Astrocyte (in vitro differentiated cells and primary cell): Measurements from ENCODE around the gene DNAH14. TPM values are rescaled to one million over a fixed set of nuclear protein-coding genes. Genes with fewer than 3 reads are reported as not detected.

Experiments used
- DNase-seq: peaks from one replicate; pipeline ENCODE4 v3.0.0-alpha.2; 2010; ENCODE audit warnings: low read depth
- FAIRE-seq: peaks from 2 replicates; lab custom pipeline; 2011; peaks lifted over from hg19 to GRCh38; lab: Jason Lieb, UNC
- H2AFZ ChIP-seq: 2 replicates; pipeline ENCODE4 v1.6.0; 2012; ENCODE audit warnings: low read depth, low read length, inconsistent platforms
- H3K27ac ChIP-seq: 2 replicates; pipeline ENCODE4 v1.5.1; 2011; ENCODE audit warnings: low read depth, low read length, inconsistent platforms
- H3K27me3 ChIP-seq: 2 replicates; pipeline ENCODE4 v1.6.0; 2011; ENCODE audit warnings: low read length, inconsistent platforms; ENCODE audit not compliant: insufficient read depth
- H3K36me3 ChIP-seq: 2 replicates; pipeline ENCODE4 v1.5.1; 2011; ENCODE audit warnings: low read length, inconsistent platforms; ENCODE audit not compliant: insufficient read depth
- H3K4me1 ChIP-seq: 2 replicates; pipeline ENCODE4 v1.5.1; 2011; ENCODE audit warnings: low read length, inconsistent platforms; ENCODE audit not compliant: insufficient read depth
- H3K4me2 ChIP-seq: 2 replicates; pipeline ENCODE4 v1.6.0; 2012; ENCODE audit warnings: low read length, inconsistent platforms
- H3K4me3 ChIP-seq: 2 replicates; pipeline ENCODE4 v1.5.1; 2011; ENCODE audit warnings: low read depth, mild to moderate bottlenecking, low read length, inconsistent platforms; ENCODE audit not compliant: insufficient read depth
- H3K79me2 ChIP-seq: 2 replicates; pipeline ENCODE4 v1.6.0; 2012; ENCODE audit warnings: mild to moderate bottlenecking, low read length, inconsistent platforms; ENCODE audit not compliant: insufficient read depth
- H3K9ac ChIP-seq: 2 replicates; pipeline ENCODE4 v1.6.0; 2012; ENCODE audit warnings: mild to moderate bottlenecking, low read length, inconsistent platforms
- H3K9me3 ChIP-seq: 2 replicates; pipeline ENCODE4 v1.5.1; 2012; ENCODE audit warnings: low read depth, mild to moderate bottlenecking, low read length, inconsistent platforms; ENCODE audit not compliant: insufficient read depth
- H4K20me1 ChIP-seq: 2 replicates; pipeline ENCODE4 v1.6.0; 2012; ENCODE audit warnings: low read length, inconsistent platforms; ENCODE audit not compliant: insufficient read depth
- H3K27ac Mint-ChIP-seq: one replicate; pipeline ENCODE4 v1.8.0; 2021; ENCODE audit warnings: mild to moderate bottlenecking, mixed read lengths; ENCODE audit not compliant: unreplicated experiment
- H3K27me3 Mint-ChIP-seq: one replicate; pipeline ENCODE4 v1.8.0; 2021; ENCODE audit warnings: low read depth, mixed read lengths; ENCODE audit not compliant: unreplicated experiment
- H3K36me3 Mint-ChIP-seq: one replicate; pipeline ENCODE4 v1.8.0; 2021; ENCODE audit warnings: low read depth, mixed read lengths; ENCODE audit not compliant: unreplicated experiment
- H3K4me1 Mint-ChIP-seq: one replicate; pipeline ENCODE4 v1.8.0; 2021; ENCODE audit warnings: low read depth, mixed read lengths; ENCODE audit not compliant: unreplicated experiment
- H3K4me3 Mint-ChIP-seq: one replicate; pipeline ENCODE4 v1.8.0; 2021; ENCODE audit warnings: mild to moderate bottlenecking, moderate library complexity, mixed read lengths; ENCODE audit not compliant: unreplicated experiment
- H3K9me3 Mint-ChIP-seq: one replicate; pipeline ENCODE4 v1.8.0; 2021; ENCODE audit warnings: mild to moderate bottlenecking, mixed read lengths; ENCODE audit not compliant: unreplicated experiment
- EZH2 ChIP-seq: IDR thresholded peaks from 2 replicates; pipeline ENCODE4 v1.6.1; 2012; ENCODE audit warnings: mild to moderate bottlenecking, low read length, inconsistent platforms; ENCODE audit not compliant: insufficient read depth
- total RNA-seq: library from RNA; stranded (reverse); gene quantifications from 2 replicates; pipeline ENCODE4 v1.2.1, GENCODE V29; 2021
- TF ChIP-seq, protein P1 (sequence below): IDR thresholded peaks from 2 replicates; pipeline ENCODE4 v1.5.1; 2011; ENCODE audit warnings: low read depth, mild to moderate bottlenecking, inconsistent platforms, low read length, moderate library complexity; ENCODE audit not compliant: insufficient read depth

Gene DNAH14
- total RNA-seq, 1 donor from 2014 or later = 21.2 TPM

GRCh38 chr1:225343618-225344017, 414.1 kb downstream of the DNAH14 start:
- TF ChIP-seq, protein P1, sequence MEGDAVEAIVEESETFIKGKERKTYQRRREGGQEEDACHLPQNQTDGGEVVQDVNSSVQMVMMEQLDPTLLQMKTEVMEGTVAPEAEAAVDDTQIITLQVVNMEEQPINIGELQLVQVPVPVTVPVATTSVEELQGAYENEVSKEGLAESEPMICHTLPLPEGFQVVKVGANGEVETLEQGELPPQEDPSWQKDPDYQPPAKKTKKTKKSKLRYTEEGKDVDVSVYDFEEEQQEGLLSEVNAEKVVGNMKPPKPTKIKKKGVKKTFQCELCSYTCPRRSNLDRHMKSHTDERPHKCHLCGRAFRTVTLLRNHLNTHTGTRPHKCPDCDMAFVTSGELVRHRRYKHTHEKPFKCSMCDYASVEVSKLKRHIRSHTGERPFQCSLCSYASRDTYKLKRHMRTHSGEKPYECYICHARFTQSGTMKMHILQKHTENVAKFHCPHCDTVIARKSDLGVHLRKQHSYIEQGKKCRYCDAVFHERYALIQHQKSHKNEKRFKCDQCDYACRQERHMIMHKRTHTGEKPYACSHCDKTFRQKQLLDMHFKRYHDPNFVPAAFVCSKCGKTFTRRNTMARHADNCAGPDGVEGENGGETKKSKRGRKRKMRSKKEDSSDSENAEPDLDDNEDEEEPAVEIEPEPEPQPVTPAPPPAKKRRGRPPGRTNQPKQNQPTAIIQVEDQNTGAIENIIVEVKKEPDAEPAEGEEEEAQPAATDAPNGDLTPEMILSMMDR = peak; percentile 10
- no peak for TF ChIP-seq EZH2
- no peak overlapping the region for H3K4me3 Mint-ChIP-seq
- Histone ChIP-seq H3K36me3 (no peaks in the 10 kb centered on the region), H3K4me1 (no peaks in the 10 kb centered on the region), H3K9ac (no peak overlapping the region), H3K4me3 (no peak overlapping the region), H3K79me2 (no peaks in the 10 kb centered on the region), H2AFZ (no peak overlapping the region), H3K4me2 (no peak overlapping the region), H3K27me3 (no peaks in the 10 kb centered on the region), H3K9me3 (no peaks in the 10 kb centered on the region), H3K27ac (no peak overlapping the region), H4K20me1 (no peaks in the 10 kb centered on the region)
- no peaks in the 10 kb centered on the region for H3K27me3 Mint-ChIP-seq
- DNase-seq (no peak), FAIRE-seq (no peak)
- H3K36me3 Mint-ChIP-seq = no peaks in the 10 kb centered on the region
- no peaks in the 10 kb centered on the region for H3K4me1 Mint-ChIP-seq
- H3K27ac Mint-ChIP-seq = no peak overlapping the region
- H3K9me3 Mint-ChIP-seq = peaks cover 3% of the 10 kb centered on the region

GRCh38 chr1:225347123-225347683, 417.7 kb downstream of the DNAH14 start:
- H4K20me1 ChIP-seq = no peaks in the 10 kb centered on the region
- TF ChIP-seq EZH2 = no peak
- TF ChIP-seq, protein P1 = no peak
- Mint-ChIP-seq H3K9me3 (peaks cover 3% of the 10 kb centered on the region), H3K27ac (no peak overlapping the region), H3K27me3 (no peaks in the 10 kb centered on the region), H3K4me1 (no peaks in the 10 kb centered on the region), H3K36me3 (no peaks in the 10 kb centered on the region), H3K4me3 (no peak overlapping the region)
- H3K27ac ChIP-seq = no peak overlapping the region
- H3K4me3 ChIP-seq = no peak overlapping the region
- H3K79me2 ChIP-seq = no peaks in the 10 kb centered on the region
- H3K4me1 ChIP-seq = no peaks in the 10 kb centered on the region
- H3K27me3 ChIP-seq = no peaks in the 10 kb centered on the region
- H3K9me3 ChIP-seq = no peaks in the 10 kb centered on the region
- H3K9ac ChIP-seq = no peak overlapping the region
- H3K4me2 ChIP-seq = no peak overlapping the region
- DNase-seq (no peak), FAIRE-seq (no peak)
- H2AFZ ChIP-seq = no peak overlapping the region
- H3K36me3 ChIP-seq = no peaks in the 10 kb centered on the region

- H3K9me3 ChIP-seq = no peaks in the 10 kb centered on the region
Observed at GRCh38 chr1:225348400-225348799, 418.9 kb downstream of the DNAH14 start.

More at GRCh38 chr1:225348400-225348799, 418.9 kb downstream of the DNAH14 start:
- Mint-ChIP-seq H3K4me1 (no peaks in the 10 kb centered on the region), H3K27me3 (no peaks in the 10 kb centered on the region), H3K36me3 (no peaks in the 10 kb centered on the region), H3K9me3 (peaks cover 3% of the 10 kb centered on the region), H3K4me3 (no peak overlapping the region), H3K27ac (no peak overlapping the region)
- no peaks in the 10 kb centered on the region for H3K27me3 ChIP-seq
- H3K4me3 ChIP-seq = no peak overlapping the region
- no peaks in the 10 kb centered on the region for H3K79me2 ChIP-seq
- DNase-seq (no peak), FAIRE-seq (no peak)
- no peaks in the 10 kb centered on the region for H3K36me3 ChIP-seq
- no peak overlapping the region for H3K27ac ChIP-seq
- no peaks in the 10 kb centered on the region for H3K4me1 ChIP-seq
- no peak overlapping the region for H3K4me2 ChIP-seq
- no peak overlapping the region for H3K9ac ChIP-seq
- H4K20me1 ChIP-seq = no peaks in the 10 kb centered on the region
- TF ChIP-seq, protein P1 = no peak
- no peak for TF ChIP-seq EZH2
- H2AFZ ChIP-seq = no peak overlapping the region
